ENCODE measurements around the gene BSDC1. TPM values are rescaled to one million over a fixed set of nuclear protein-coding genes. Genes with fewer than 3 reads are reported as not detected.

BSDC1 gene
- polyA plus RNA-seq, 1 donor from 2014 or later: 158 TPM

GRCh38 chr1:32364836-32365235, 29.4 kb downstream of the BSDC1 start:
- H3K79me2 ChIP-seq (replicated peaks; ENCODE audit: insufficient read depth, low read length): no peaks in the 10 kb centered on the region
- no peaks in the 10 kb centered on the region for H3K27me3 ChIP-seq (ENCODE audit: insufficient read depth, low read depth, low read length)
- no peaks in the 10 kb centered on the region for H3K9me3 ChIP-seq (ENCODE audit: low read length)
- H3K27ac ChIP-seq (ENCODE audit: low read length): no peak overlapping the region
- H3F3A ChIP-seq (ENCODE audit: insufficient read depth, low read length, poor library complexity, severe bottlenecking): no peaks in the 10 kb centered on the region
- H3K4me2 ChIP-seq (ENCODE audit: low read length): no peak overlapping the region
- H3K9ac ChIP-seq (ENCODE audit: low read length): no peak overlapping the region
- H4K20me1 ChIP-seq (ENCODE audit: insufficient read depth): no peaks in the 10 kb centered on the region
- no peak for TF ChIP-seq SMC3 (conservative IDR thresholded peaks at IDR 0.05; ENCODE audit: poor library complexity)
- TF ChIP-seq REST (IDR thresholded peaks at IDR 0.05; ENCODE audit: borderline replicate concordance): no peak
- no peak for TF ChIP-seq EP300 (conservative IDR thresholded peaks at IDR 0.05; ENCODE audit: poor library complexity, severe bottlenecking)
- TF ChIP-seq MXI1 (conservative IDR thresholded peaks at IDR 0.05; ENCODE audit: poor library complexity, severe bottlenecking): no peak
- TF ChIP-seq, protein P1, sequence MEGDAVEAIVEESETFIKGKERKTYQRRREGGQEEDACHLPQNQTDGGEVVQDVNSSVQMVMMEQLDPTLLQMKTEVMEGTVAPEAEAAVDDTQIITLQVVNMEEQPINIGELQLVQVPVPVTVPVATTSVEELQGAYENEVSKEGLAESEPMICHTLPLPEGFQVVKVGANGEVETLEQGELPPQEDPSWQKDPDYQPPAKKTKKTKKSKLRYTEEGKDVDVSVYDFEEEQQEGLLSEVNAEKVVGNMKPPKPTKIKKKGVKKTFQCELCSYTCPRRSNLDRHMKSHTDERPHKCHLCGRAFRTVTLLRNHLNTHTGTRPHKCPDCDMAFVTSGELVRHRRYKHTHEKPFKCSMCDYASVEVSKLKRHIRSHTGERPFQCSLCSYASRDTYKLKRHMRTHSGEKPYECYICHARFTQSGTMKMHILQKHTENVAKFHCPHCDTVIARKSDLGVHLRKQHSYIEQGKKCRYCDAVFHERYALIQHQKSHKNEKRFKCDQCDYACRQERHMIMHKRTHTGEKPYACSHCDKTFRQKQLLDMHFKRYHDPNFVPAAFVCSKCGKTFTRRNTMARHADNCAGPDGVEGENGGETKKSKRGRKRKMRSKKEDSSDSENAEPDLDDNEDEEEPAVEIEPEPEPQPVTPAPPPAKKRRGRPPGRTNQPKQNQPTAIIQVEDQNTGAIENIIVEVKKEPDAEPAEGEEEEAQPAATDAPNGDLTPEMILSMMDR (IDR thresholded peaks at IDR 0.05; ENCODE audit: poor library complexity, severe bottlenecking): no peak
- TF ChIP-seq EZH2 (IDR thresholded peaks at IDR 0.05; ENCODE audit: borderline replicate concordance, insufficient read depth, low read length, poor library complexity, severe bottlenecking): no peak
- TF ChIP-seq TAF1 (IDR thresholded peaks at IDR 0.05; ENCODE audit: low read depth): no peak
- TF ChIP-seq RAD21 (conservative IDR thresholded peaks at IDR 0.05): no peak
- no peak for TF ChIP-seq POLR2AphosphoS5 (IDR thresholded peaks at IDR 0.05)
- H3K4me3 ChIP-seq (ENCODE audit: low read length): no peak overlapping the region
- no peaks in the 10 kb centered on the region for H3K36me3 ChIP-seq (ENCODE audit: insufficient read depth, low read length)
- H3K9me2 ChIP-seq (ENCODE audit: insufficient read depth, low read length): no peaks in the 10 kb centered on the region
- H2AFZ ChIP-seq (ENCODE audit: low read depth, low read length): no peak overlapping the region

GRCh38 chr1:32363713-32364112, 30.5 kb downstream of the BSDC1 start:
- Histone ChIP-seq H3K9ac (ENCODE audit: low read length) (no peak overlapping the region), H3K36me3 (ENCODE audit: insufficient read depth, low read length) (no peaks in the 10 kb centered on the region), H4K20me1 (ENCODE audit: insufficient read depth) (no peaks in the 10 kb centered on the region), H3K4me2 (ENCODE audit: low read length) (no peak overlapping the region), H3K4me3 (ENCODE audit: low read length) (no peak overlapping the region), H3F3A (ENCODE audit: insufficient read depth, low read length, poor library complexity, severe bottlenecking) (no peaks in the 10 kb centered on the region), H3K27me3 (ENCODE audit: insufficient read depth, low read depth, low read length) (no peaks in the 10 kb centered on the region), H3K9me3 (ENCODE audit: low read length) (no peaks in the 10 kb centered on the region), H3K9me2 (ENCODE audit: insufficient read depth, low read length) (no peaks in the 10 kb centered on the region), H3K79me2 (replicated peaks; ENCODE audit: insufficient read depth, low read length) (no peaks in the 10 kb centered on the region), H3K27ac (ENCODE audit: low read length) (no peak overlapping the region), H2AFZ (ENCODE audit: low read depth, low read length) (no peak overlapping the region)
- TF ChIP-seq SMC3 (conservative IDR thresholded peaks at IDR 0.05; ENCODE audit: poor library complexity): no peak
- no peak for TF ChIP-seq EP300 (conservative IDR thresholded peaks at IDR 0.05; ENCODE audit: poor library complexity, severe bottlenecking)
- TF ChIP-seq RAD21 (conservative IDR thresholded peaks at IDR 0.05): no peak
- TF ChIP-seq TAF1 (IDR thresholded peaks at IDR 0.05; ENCODE audit: low read depth): no peak
- no peak for TF ChIP-seq EZH2 (IDR thresholded peaks at IDR 0.05; ENCODE audit: borderline replicate concordance, insufficient read depth, low read length, poor library complexity, severe bottlenecking)
